Measurements from ENCODE around the gene CNOT11. TPM values are rescaled to one million over a fixed set of nuclear protein-coding genes. Genes with fewer than 3 reads are reported as not detected.

CNOT11 gene
- total and polyA plus RNA-seq, 2 of the 13 experiments (the other 11 are each of a cell fraction or from before 2014, with no cell fraction given) = 114 to 209 TPM

DNA sequence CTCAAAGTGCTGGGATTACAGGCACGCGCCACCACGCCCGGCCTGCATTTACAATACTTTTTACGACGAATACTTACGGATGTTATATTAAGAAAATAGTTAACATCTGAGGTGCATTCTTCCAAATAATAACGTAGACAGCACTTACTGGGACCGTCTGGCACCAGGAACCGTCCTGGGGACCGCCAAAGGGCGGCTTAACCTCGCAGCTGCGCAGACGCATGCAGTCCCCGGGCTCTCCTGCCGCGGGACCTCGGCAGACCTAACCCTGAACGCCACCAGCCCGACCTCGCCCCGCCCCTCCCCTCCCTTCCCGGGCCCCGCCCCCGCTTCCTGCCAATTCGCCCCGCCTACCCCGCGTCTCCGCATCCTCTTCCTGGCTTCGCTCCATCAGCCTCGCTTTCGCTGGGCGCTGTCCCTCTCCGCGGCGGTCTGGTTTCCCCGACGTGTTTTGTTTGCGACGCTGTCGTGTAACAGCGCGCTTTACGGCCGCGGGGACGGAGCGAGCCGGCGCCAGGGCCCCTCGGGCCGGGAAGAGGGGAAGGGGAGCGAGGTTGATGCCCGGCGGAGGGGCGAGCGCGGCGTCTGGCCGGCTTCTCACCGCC is at the start of gene CNOT11 (continued):
- TF ChIP-seq XRCC5 (optimal IDR thresholded peaks at IDR 0.05; ENCODE audit: low read length) (peak; percentile 80), ZNF780A (CRISPR knock-in tag; IDR thresholded peaks at IDR 0.05) (peak; percentile 84), ZNF510 (CRISPR knock-in tag; IDR thresholded peaks at IDR 0.05; ENCODE audit: low read depth) (0 out of 2 replicates have a peak, but pooled peaks have one; percentile 32), MAZ (IDR thresholded peaks at IDR 0.05; ENCODE audit: borderline replicate concordance, low read depth, low read length) (peak; percentile 40; the same call in 1 of the 2 replicates), MAZ (CRISPR knock-in tag; IDR thresholded peaks at IDR 0.05; ENCODE audit: low read depth) (peak; percentile 61; the same call in 1 of the 2 replicates), NAIF1 (CRISPR knock-in tag; IDR thresholded peaks at IDR 0.05; ENCODE audit: borderline replicate concordance) (peak; percentile 79; the same call in 1 of the 2 replicates), ZIK1 (CRISPR knock-in tag; IDR thresholded peaks at IDR 0.05; ENCODE audit: borderline replicate concordance, low read depth) (peak; percentile 39; the same call in 1 of the 2 replicates), ZNF292 (CRISPR knock-in tag; IDR thresholded peaks at IDR 0.05; ENCODE audit: borderline replicate concordance, low read depth) (no peak), PHB2 (IDR thresholded peaks at IDR 0.05; ENCODE audit: partially characterized antibody) (no peak), ZNF17 (CRISPR knock-in tag; IDR thresholded peaks at IDR 0.05) (0 out of 2 replicates have a peak, but pooled peaks have one; percentile 66), ZNF746 (CRISPR knock-in tag; IDR thresholded peaks at IDR 0.05) (peak; percentile 51; the same call in 1 of the 2 replicates), PAXIP1 (CRISPR knock-in tag; conservative IDR thresholded peaks at IDR 0.05) (peak; percentile 66), ZNF790 (CRISPR knock-in tag; IDR thresholded peaks at IDR 0.05; ENCODE audit: borderline replicate concordance) (peak; percentile 84; the same call in 1 of the 2 replicates), HNRNPK (IDR thresholded peaks at IDR 0.05; ENCODE audit: low read depth, low read length, poor library complexity, severe bottlenecking) (peak; percentile 85), ZFP90 (CRISPR knock-in tag; IDR thresholded peaks at IDR 0.05; ENCODE audit: borderline replicate concordance) (peak; percentile 28; the same call in 1 of the 2 replicates), ZNF619 (CRISPR knock-in tag; IDR thresholded peaks at IDR 0.05) (peak; percentile 65; the same call in 1 of the 2 replicates), YEATS4 (CRISPR knock-in tag; IDR thresholded peaks at IDR 0.05; ENCODE audit: borderline replicate concordance) (peak; percentile 85), ZNF782 (CRISPR knock-in tag; IDR thresholded peaks at IDR 0.05; ENCODE audit: borderline replicate concordance) (peak; percentile 25; the same call in 1 of the 2 replicates), KDM2A (CRISPR knock-in tag; IDR thresholded peaks at IDR 0.05; ENCODE audit: borderline replicate concordance, low read depth) (peak; percentile 99), DNMT1 (CRISPR knock-in tag; IDR thresholded peaks at IDR 0.05) (peak; percentile 65)
- TF ChIP-seq, protein P1, sequence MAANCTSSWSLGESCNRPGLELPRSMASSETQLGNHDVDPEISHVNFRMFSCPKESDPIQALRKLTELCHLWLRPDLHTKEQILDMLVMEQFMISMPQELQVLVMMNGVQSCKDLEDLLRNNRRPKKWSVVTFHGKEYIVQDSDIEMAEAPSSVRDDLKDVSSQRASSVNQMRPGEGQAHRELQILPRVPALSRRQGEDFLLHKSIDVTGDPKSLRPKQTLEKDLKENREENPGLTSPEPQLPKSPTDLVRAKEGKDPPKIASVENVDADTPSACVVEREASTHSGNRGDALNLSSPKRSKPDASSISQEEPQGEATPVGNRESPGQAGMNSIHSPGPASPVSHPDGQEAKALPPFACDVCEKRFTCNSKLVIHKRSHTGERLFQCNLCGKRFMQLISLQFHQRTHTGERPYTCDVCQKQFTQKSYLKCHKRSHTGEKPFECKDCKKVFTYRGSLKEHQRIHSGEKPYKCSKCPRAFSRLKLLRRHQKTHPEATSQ (CRISPR knock-in tag; IDR thresholded peaks at IDR 0.05; ENCODE audit: borderline replicate concordance) = peak; percentile 44; the same call in 1 of the 2 replicates
- TF ChIP-seq, protein P2, sequence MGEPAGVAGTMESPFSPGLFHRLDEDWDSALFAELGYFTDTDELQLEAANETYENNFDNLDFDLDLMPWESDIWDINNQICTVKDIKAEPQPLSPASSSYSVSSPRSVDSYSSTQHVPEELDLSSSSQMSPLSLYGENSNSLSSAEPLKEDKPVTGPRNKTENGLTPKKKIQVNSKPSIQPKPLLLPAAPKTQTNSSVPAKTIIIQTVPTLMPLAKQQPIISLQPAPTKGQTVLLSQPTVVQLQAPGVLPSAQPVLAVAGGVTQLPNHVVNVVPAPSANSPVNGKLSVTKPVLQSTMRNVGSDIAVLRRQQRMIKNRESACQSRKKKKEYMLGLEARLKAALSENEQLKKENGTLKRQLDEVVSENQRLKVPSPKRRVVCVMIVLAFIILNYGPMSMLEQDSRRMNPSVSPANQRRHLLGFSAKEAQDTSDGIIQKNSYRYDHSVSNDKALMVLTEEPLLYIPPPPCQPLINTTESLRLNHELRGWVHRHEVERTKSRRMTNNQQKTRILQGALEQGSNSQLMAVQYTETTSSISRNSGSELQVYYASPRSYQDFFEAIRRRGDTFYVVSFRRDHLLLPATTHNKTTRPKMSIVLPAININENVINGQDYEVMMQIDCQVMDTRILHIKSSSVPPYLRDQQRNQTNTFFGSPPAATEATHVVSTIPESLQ (CRISPR knock-in tag; conservative IDR thresholded peaks at IDR 0.05) = peak; percentile 62; the same call in 1 of the 2 replicates

Data from HepG2 (cell line).